ENCODE measurements around the gene KRTAP12-4. TPM values are rescaled to one million over a fixed set of nuclear protein-coding genes. Genes with fewer than 3 reads are reported as not detected.
"Not testable (repeated sequence)": the region's sequence is repeated elsewhere in the genome, so short reads cannot be mapped to it uniquely, and the experiment has no call there.

Gene KRTAP12-4
- polyA plus RNA-seq, 1 experiment, result not detected

DNA sequence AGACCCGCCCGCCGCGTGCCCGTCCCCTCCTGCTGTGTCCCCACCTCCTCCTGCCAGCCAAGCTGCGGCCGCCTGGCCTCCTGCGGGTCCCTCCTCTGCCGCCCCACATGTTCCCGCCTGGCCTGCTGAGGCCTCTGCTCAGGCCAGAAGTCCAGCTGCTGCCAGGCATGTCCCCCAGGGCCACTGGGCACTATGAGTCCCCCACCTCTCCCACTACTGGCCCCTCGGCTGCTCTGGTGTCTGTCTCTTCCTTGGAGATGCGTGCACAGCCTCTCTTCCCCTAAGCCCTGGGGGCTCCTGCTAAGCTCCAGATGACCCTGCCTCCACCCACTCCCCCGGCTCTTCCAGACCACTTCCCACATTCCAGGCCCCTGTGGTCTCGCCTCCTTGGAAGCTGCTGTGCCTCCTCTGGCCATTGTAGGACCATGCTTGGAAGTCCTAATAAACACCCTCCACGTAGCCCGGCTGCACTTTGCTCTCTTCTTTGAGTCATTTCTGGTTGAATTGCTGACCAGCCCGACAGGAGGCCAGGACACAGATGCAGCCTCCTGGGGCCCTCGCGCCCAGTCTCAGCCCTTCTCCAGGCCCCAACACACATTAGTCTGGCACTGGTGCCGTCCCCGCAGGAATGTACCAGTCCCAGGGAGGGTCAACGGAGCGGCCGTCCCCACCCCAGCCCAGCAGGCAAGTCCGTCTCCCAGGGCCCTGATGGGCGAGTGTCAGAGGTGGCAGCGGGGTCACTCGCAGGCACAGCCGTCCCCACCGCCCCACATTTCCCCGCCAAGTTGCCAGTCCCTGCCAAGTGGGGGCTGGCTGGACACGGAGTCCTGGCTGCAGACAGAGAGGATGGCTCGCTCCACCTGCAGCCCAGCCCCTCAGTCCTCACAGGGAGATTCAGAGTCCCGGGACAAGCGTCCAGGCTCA, 43.6 kb upstream of the KRTAP12-4 start:
- no peak for TF ChIP-seq CTCF (IDR thresholded peaks at IDR 0.05; ENCODE audit: insufficient read depth, low read depth, low read length)
- POLR2A ChIA-PET, result no interaction called here
- CTCF ChIA-PET, result no interaction called here
- Histone ChIP-seq H3K27me3 (ENCODE audit: control insufficient read depth, insufficient read depth, low read length) (peaks cover 18% of the 10 kb centered on the region), H3K4me3 (ENCODE audit: low read depth, low read length) (no peak overlapping the region), H3K36me3 (ENCODE audit: control insufficient read depth, insufficient read depth, low read length) (no peaks in the 10 kb centered on the region)
- DNase-seq (ENCODE audit: low read depth), result no peak

- CTCF ChIA-PET; H3K36me3 ChIP-seq (ENCODE audit: control insufficient read depth, insufficient read depth, low read length); DNase-seq (ENCODE audit: low read depth); POLR2A ChIA-PET; H3K4me3 ChIP-seq (ENCODE audit: low read depth, low read length): not testable (repeated sequence)
- peaks cover 17% of the 10 kb centered on the region for H3K27me3 ChIP-seq (ENCODE audit: control insufficient read depth, insufficient read depth, low read length)
Measured at GRCh38 chr21:44697172-44697810, 42.8 kb upstream of the KRTAP12-4 start, which contains the start of gene KRTAP10-12. KRTAP10-12 (plus strand) TSS chr21:44697172; CDS start chr21:44697202, 30 bp downstream.

DNA sequence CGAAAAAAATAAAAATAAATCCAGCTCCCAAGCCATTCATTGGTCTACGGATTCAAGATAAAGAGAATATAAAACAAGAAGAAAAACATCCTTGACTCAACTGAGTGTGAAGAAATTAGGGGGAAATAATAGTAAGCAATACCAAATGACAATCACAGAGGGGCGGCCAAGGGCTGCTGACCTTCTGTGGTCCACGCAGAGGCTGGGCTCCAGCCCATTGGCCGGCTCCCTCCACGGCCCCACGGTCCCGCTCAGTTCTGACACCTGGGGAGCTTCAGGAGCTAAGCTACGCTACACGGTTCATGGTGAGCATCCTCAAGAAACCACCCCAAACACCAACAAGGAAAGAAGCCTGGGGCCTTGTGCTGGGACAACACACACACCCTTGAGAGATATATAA, 42.1 kb upstream of the KRTAP12-4 start:
- Histone ChIP-seq H3K27me3 (ENCODE audit: control insufficient read depth, insufficient read depth, low read length) (peaks cover 14% of the 10 kb centered on the region), H3K36me3 (ENCODE audit: control insufficient read depth, insufficient read depth, low read length) (no peaks in the 10 kb centered on the region), H3K4me3 (ENCODE audit: low read depth, low read length) (no peak overlapping the region)
- DNase-seq (ENCODE audit: low read depth), result no peak
- ChIA-PET POLR2A (no interaction called here), CTCF (no interaction called here)
- TF ChIP-seq CTCF (IDR thresholded peaks at IDR 0.05; ENCODE audit: insufficient read depth, low read depth, low read length), result no peak

GRCh38 chr21:44695641-44696040, 41.2 kb upstream of the KRTAP12-4 start:
- no peak for DNase-seq (ENCODE audit: low read depth)
- ChIA-PET CTCF (no interaction called here), POLR2A (no interaction called here)
- Histone ChIP-seq H3K4me3 (ENCODE audit: low read depth, low read length) (no peak overlapping the region), H3K27me3 (ENCODE audit: control insufficient read depth, insufficient read depth, low read length) (peaks cover 12% of the 10 kb centered on the region), H3K36me3 (ENCODE audit: control insufficient read depth, insufficient read depth, low read length) (no peaks in the 10 kb centered on the region)
- TF ChIP-seq CTCF (IDR thresholded peaks at IDR 0.05; ENCODE audit: insufficient read depth, low read depth, low read length), result no peak

GRCh38 chr21:44695184-44695583, 40.7 kb upstream of the KRTAP12-4 start:
- DNase-seq (ENCODE audit: low read depth), result no peak
- ChIA-PET POLR2A (no interaction called here), CTCF (no interaction called here)
- TF ChIP-seq CTCF (IDR thresholded peaks at IDR 0.05; ENCODE audit: insufficient read depth, low read depth, low read length), result no peak
- Histone ChIP-seq H3K27me3 (ENCODE audit: control insufficient read depth, insufficient read depth, low read length) (peaks cover 10% of the 10 kb centered on the region), H3K4me3 (ENCODE audit: low read depth, low read length) (no peak overlapping the region), H3K36me3 (ENCODE audit: control insufficient read depth, insufficient read depth, low read length) (no peaks in the 10 kb centered on the region)
